ENCODE measurements around the gene TMEM245. TPM values are rescaled to one million over a fixed set of nuclear protein-coding genes. Genes with fewer than 3 reads are reported as not detected.
A peak's percentile ranks its signal among the peaks of the same experiment; 100 is the strongest.

TMEM245 gene
- polyA plus RNA-seq, 4 donors = 4.3 to 54.0 (median 9.8) TPM

DNA sequence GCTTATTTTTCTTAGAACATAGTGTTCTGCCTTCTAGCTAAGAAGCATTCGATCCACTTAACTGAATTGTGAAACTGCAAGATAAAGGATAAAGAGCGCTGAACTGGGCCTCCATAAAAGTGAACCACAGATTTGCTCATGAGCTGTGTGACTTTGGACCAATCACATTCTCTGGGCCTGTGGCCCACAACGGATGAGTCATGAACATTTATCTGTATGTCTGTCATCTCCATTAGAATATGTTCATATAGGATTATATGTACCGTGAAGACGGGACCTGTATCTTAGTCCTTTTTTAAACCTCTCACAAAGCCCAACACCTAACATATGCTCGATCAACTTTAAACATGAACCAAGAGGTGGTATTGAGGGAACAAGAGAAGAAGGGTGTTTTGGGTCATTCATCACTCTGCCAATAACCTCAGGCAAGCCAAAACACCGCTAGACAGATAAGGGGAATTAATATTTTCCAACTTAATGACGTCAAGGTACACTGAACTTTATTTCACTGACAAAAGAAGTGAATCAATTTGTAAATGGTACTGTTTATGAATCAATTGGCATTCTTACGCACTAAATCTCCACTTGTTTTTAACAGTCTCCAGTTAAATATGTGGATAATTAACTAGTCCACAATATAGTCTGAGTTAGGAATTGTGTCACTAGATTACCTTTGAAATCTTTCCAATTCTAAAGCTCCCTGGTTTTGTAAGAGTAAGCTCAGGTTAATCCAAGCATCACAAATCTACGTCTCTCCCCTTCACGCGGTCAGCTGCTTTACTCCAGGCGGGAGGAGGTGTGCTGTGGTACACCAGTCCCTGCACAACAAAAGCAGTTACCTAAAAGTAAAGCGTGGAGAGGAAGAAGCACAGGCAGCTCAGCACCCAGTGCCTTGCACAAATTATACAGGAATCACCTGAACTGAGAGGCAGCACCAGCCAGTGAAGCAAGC lies 1.6 kb downstream of the TMEM245 start:
- Histone ChIP-seq H3K36me3 (ENCODE audit: control insufficient read depth in 3 of 3, insufficient read depth in 2 of 3, low read depth in 1 of 3, low read length in 3 of 3) (peaks cover 0 to 6% (median 0%) of the 10 kb centered on the region in 3 donors), H3K27ac (ENCODE audit: low read depth in 1 of 3, low read length in 2 of 3) (peak overlapping the region; percentile 61 to 88 (median 78)), H3K4me1 (ENCODE audit: control insufficient read depth in 3 of 3, insufficient read depth in 2 of 3, low read depth in 1 of 3, low read length in 2 of 3) (peaks cover 7 to 23% (median 14%) of the 10 kb centered on the region in 3 donors), H3K4me3 (ENCODE audit: low read depth in 1 of 3, low read length in 3 of 3) (peak overlapping the region in 2 of 3 donors; percentile 64 to 86), H3K27me3 (ENCODE audit: control insufficient read depth in 3 of 3, insufficient read depth in 3 of 3, low read length in 3 of 3) (no peaks in the 10 kb centered on the region), H3K9me3 (ENCODE audit: control insufficient read depth in 2 of 2, insufficient read depth in 1 of 2, low read depth in 1 of 2, low read length in 1 of 2) (no peaks in the 10 kb centered on the region)
- DNase-seq (peak; percentile 74 to 90), FAIRE-seq (no peak)
- WGBS, 3 donors = 6 to 30% (median 14%) methylated on average over 14 of the region's 14 CpGs

DNA sequence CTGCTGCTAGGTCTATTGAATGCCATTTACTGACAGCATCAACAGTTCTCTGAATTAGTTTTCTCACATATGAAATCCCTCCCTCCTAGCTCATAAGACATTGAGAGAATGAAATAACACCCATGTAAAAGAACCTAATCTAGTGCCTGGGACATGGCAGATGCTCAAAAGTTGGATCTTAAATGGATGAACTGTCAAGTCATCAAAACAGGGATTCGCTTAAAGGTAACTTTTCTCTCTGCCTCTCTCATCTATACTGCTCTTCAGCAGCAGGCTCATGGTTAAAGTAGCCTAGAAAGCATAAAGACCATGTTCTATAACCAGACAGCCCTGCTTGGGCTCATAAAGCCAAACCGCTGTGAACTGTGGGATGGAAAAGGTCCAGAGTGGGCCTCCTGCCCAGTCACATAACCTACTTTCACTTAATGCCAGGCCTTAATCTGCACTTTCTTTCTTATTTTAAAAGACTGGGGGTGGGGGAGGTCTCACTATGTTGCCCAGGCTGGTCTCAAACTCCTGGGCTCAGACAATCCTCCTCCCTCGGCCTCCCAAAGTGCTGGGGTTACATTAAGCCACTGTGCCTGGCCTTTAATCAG lies 3.7 kb downstream of the TMEM245 start:
- Histone ChIP-seq H3K9me3 (ENCODE audit: control insufficient read depth in 2 of 2, insufficient read depth in 1 of 2, low read depth in 1 of 2, low read length in 1 of 2) (no peaks in the 10 kb centered on the region), H3K27me3 (ENCODE audit: control insufficient read depth in 3 of 3, insufficient read depth in 3 of 3, low read length in 3 of 3) (no peaks in the 10 kb centered on the region), H3K4me1 (ENCODE audit: control insufficient read depth in 3 of 3, insufficient read depth in 2 of 3, low read depth in 1 of 3, low read length in 2 of 3) (peaks cover 7 to 23% (median 14%) of the 10 kb centered on the region in 3 donors), H3K36me3 (ENCODE audit: control insufficient read depth in 3 of 3, insufficient read depth in 2 of 3, low read depth in 1 of 3, low read length in 3 of 3) (peaks cover 0 to 6% (median 0%) of the 10 kb centered on the region in 3 donors), H3K4me3 (ENCODE audit: low read depth in 1 of 3, low read length in 3 of 3) (no peak overlapping the region), H3K27ac (ENCODE audit: low read depth in 1 of 3, low read length in 2 of 3) (no peak overlapping the region)
- FAIRE-seq (no peak), DNase-seq (no peak)
- 88 to 93% (median 92%) methylated on average over 3 of the region's 3 CpGs for WGBS, 3 donors

DNA sequence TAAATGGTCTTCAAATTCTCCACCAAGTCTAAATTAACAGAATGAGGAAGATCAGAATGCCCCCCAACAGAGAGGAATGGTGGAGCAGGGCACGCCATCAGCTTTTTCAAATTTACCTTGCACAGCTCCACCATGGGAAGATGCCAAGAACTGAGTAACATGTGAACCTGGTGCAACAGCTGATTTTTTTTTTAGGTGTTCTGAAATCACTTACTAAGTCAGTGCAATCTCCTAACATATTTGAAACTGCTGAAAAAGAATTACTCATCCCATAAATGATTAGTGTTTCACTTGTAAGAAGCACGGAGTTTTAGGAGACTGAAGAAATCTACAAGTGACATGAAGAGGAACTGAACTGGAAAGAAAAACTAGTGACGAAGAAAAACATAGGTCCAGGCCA lies 5.1 kb downstream of the TMEM245 start:
- no peak for DNase-seq
- FAIRE-seq = no peak
- Histone ChIP-seq H3K4me3 (ENCODE audit: low read depth in 1 of 3, low read length in 3 of 3) (no peak overlapping the region), H3K27ac (ENCODE audit: low read depth in 1 of 3, low read length in 2 of 3) (no peak overlapping the region), H3K27me3 (ENCODE audit: control insufficient read depth in 3 of 3, insufficient read depth in 3 of 3, low read length in 3 of 3) (no peaks in the 10 kb centered on the region), H3K36me3 (ENCODE audit: control insufficient read depth in 3 of 3, insufficient read depth in 2 of 3, low read depth in 1 of 3, low read length in 3 of 3) (peaks cover 0 to 6% (median 0%) of the 10 kb centered on the region in 3 donors), H3K4me1 (ENCODE audit: control insufficient read depth in 3 of 3, insufficient read depth in 2 of 3, low read depth in 1 of 3, low read length in 2 of 3) (peaks cover 2 to 17% (median 14%) of the 10 kb centered on the region in 3 donors), H3K9me3 (ENCODE audit: control insufficient read depth in 2 of 2, insufficient read depth in 1 of 2, low read depth in 1 of 2, low read length in 1 of 2) (no peaks in the 10 kb centered on the region)
- 75 to 83% (median 81%) methylated on average over 3 of the region's 3 CpGs for WGBS, 3 donors

DNA sequence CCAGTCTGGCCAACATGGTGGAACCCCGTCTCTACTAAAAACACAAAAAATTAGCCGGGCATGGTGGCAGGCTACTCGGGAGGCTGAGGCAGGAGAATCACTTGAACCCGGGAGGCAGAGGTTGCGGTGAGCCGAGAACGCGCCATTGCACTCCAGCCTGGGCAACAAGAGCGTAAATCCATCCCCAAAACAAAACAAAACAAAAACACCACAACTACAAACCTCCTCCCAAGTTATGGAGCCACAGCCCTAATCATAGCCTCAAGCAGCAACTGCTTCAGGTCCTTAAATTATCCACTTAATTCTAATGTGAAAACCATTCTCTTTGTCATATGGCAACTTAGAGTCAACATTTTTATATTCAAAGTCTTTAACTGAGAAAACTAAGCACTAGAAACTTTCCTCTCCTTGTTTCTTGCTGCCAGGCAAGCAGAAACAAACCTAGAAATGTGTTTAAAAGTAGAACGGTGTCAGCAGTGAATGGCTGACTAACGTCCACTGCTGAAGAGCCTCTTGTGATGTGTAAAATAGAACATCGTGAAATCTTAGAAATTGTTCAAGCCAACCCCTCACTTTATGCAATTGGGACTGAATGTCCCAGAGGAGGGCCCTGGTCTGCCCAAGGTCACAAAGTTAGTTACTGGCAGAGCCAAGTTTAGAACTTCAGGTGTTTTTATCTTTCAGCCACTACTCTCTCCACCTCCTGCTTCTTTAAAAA lies 5.7 kb downstream of the TMEM245 start:
- FAIRE-seq (no peak), DNase-seq (no peak)
- no peak overlapping the region for H3K4me3 ChIP-seq (ENCODE audit: low read depth in 1 of 3, low read length in 3 of 3)
- no peaks in the 10 kb centered on the region for H3K9me3 ChIP-seq (ENCODE audit: control insufficient read depth in 2 of 2, insufficient read depth in 1 of 2, low read depth in 1 of 2, low read length in 1 of 2)
- peaks cover 2 to 17% (median 14%) of the 10 kb centered on the region in 3 donors for H3K4me1 ChIP-seq (ENCODE audit: control insufficient read depth in 3 of 3, insufficient read depth in 2 of 3, low read depth in 1 of 3, low read length in 2 of 3)
- H3K36me3 ChIP-seq (ENCODE audit: control insufficient read depth in 3 of 3, insufficient read depth in 2 of 3, low read depth in 1 of 3, low read length in 3 of 3) = peaks cover 0 to 6% (median 0%) of the 10 kb centered on the region in 3 donors
- 86 to 89% (median 87%) methylated on average over 12 of the region's 12 CpGs for WGBS, 3 donors
- H3K27me3 ChIP-seq (ENCODE audit: control insufficient read depth in 3 of 3, insufficient read depth in 3 of 3, low read length in 3 of 3) = no peaks in the 10 kb centered on the region
- no peak overlapping the region for H3K27ac ChIP-seq (ENCODE audit: low read depth in 1 of 3, low read length in 2 of 3)

DNA sequence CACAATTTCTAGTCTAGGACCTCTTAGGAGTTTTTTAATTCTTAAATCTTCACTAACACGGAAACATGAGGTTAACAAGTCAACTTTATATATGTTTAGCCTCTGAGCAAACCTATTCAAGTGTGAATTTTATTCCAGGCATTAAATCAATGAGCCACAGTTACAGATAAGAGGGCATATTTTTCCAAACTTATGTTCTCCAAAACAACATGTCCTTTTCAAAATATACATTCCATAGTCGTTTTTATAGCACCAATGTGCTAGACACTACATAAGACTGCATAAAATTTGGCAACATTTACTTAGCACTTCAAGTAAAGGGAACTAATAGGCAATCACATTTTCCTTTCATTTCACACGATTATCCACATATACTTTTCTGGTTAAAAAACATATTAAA lies 6.5 kb downstream of the TMEM245 start:
- Histone ChIP-seq H3K4me1 (ENCODE audit: control insufficient read depth in 3 of 3, insufficient read depth in 2 of 3, low read depth in 1 of 3, low read length in 2 of 3) (peaks cover 2 to 17% (median 14%) of the 10 kb centered on the region in 3 donors), H3K9me3 (ENCODE audit: control insufficient read depth in 2 of 2, insufficient read depth in 1 of 2, low read depth in 1 of 2, low read length in 1 of 2) (no peaks in the 10 kb centered on the region), H3K27ac (ENCODE audit: low read depth in 1 of 3, low read length in 2 of 3) (no peak overlapping the region), H3K36me3 (ENCODE audit: control insufficient read depth in 3 of 3, insufficient read depth in 2 of 3, low read depth in 1 of 3, low read length in 3 of 3) (peaks cover 0 to 6% (median 0%) of the 10 kb centered on the region in 3 donors), H3K27me3 (ENCODE audit: control insufficient read depth in 3 of 3, insufficient read depth in 3 of 3, low read length in 3 of 3) (no peaks in the 10 kb centered on the region), H3K4me3 (ENCODE audit: low read depth in 1 of 3, low read length in 3 of 3) (no peak overlapping the region)
- no peak for DNase-seq
- FAIRE-seq = no peak
- 50 to 62% (median 59%) methylated on average over 3 of the region's 3 CpGs for WGBS, 3 donors

DNA sequence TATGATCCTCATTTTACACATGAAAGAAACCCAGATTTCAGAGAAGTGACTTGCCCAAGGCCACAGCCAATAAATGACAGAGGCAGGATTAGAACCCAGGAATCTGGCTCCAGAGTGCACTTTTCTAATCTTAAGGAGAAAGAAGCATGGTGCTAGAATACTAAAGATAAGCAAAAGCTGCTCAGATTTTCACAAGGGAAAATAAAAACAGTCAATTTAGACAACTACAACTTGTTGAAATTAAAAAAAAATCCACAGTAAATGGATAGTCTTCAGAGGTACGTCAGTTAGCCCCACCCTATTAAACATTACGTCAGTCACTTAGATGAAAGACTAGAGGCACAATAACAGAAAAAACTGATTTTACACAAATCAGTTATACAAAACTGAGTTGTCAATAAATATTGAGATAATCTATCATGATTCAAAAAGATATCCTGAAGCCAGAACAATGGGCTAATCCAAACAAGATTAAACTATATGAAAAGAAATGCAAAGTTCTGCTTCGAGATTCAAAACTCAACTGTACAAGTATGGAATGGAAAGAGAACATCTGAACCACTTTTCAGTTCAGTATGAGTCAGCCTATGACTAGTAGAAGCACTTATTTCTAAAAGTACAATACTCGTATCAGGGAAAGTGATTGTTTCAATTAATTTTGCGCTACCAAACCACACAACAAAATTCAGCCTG lies 9.3 kb downstream of the TMEM245 start:
- Histone ChIP-seq H3K4me3 (ENCODE audit: low read depth in 1 of 3, low read length in 3 of 3) (no peak overlapping the region), H3K4me1 (ENCODE audit: control insufficient read depth in 3 of 3, insufficient read depth in 2 of 3, low read depth in 1 of 3, low read length in 2 of 3) (peaks cover 0 to 13% (median 4%) of the 10 kb centered on the region in 3 donors), H3K36me3 (ENCODE audit: control insufficient read depth in 3 of 3, insufficient read depth in 2 of 3, low read depth in 1 of 3, low read length in 3 of 3) (peaks cover 0 to 5% (median 0%) of the 10 kb centered on the region in 3 donors), H3K9me3 (ENCODE audit: control insufficient read depth in 2 of 2, insufficient read depth in 1 of 2, low read depth in 1 of 2, low read length in 1 of 2) (no peaks in the 10 kb centered on the region), H3K27me3 (ENCODE audit: control insufficient read depth in 3 of 3, insufficient read depth in 3 of 3, low read length in 3 of 3) (no peaks in the 10 kb centered on the region), H3K27ac (ENCODE audit: low read depth in 1 of 3, low read length in 2 of 3) (no peak overlapping the region)
- DNase-seq = no peak
- FAIRE-seq = no peak
- WGBS, 3 donors = 39 to 54% (median 44%) methylated on average over 5 of the region's 5 CpGs

DNA sequence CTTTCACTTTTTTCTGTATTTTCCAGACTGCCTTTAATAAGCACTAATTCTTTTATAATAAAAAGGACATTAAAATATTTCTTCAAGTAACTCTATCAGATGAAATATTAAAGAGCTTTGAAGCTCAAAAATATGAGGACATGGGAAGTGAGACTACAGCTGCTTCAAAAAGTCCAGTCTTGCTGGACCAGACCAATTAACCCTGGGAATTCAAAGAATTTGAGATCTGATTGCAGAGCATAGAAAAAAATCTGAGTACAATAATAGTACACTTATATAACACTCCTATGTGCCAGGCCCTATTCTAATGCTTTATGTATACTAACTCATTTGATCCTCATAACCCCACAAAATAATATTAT lies 9.8 kb downstream of the TMEM245 start:
- FAIRE-seq (no peak), DNase-seq (no peak)
- H3K4me3 ChIP-seq (ENCODE audit: low read depth in 1 of 3, low read length in 3 of 3) = no peak overlapping the region
- H3K36me3 ChIP-seq (ENCODE audit: control insufficient read depth in 3 of 3, insufficient read depth in 2 of 3, low read depth in 1 of 3, low read length in 3 of 3) = peaks cover 0 to 5% (median 0%) of the 10 kb centered on the region in 3 donors
- H3K27ac ChIP-seq (ENCODE audit: low read depth in 1 of 3, low read length in 2 of 3) = no peak overlapping the region
- H3K27me3 ChIP-seq (ENCODE audit: control insufficient read depth in 3 of 3, insufficient read depth in 3 of 3, low read length in 3 of 3) = no peaks in the 10 kb centered on the region
- H3K4me1 ChIP-seq (ENCODE audit: control insufficient read depth in 3 of 3, insufficient read depth in 2 of 3, low read depth in 1 of 3, low read length in 2 of 3) = peaks cover 0 to 13% (median 4%) of the 10 kb centered on the region in 3 donors
- H3K9me3 ChIP-seq (ENCODE audit: control insufficient read depth in 2 of 2, insufficient read depth in 1 of 2, low read depth in 1 of 2, low read length in 1 of 2) = no peaks in the 10 kb centered on the region

DNA sequence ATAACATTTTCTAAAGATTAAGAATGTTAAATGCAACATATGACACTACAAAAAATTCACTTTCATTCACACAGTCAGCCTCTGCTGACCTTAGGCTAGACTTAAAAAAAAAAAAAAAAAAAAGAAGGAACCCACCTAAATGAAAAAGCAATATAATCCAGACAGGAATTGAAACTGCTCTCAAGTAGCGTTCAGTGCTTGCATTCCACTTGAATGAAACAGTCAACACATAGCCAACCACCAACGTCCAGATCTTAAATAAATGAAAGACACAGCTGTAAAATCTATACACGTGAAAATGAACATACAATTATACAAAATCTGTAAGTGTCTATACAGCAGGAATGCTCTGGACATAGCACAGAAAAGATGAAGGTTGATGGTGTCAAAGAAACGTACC lies 11.4 kb downstream of the TMEM245 start:
- H3K27ac ChIP-seq (ENCODE audit: low read depth in 1 of 3, low read length in 2 of 3) = no peak overlapping the region
- H3K4me1 ChIP-seq (ENCODE audit: control insufficient read depth in 3 of 3, insufficient read depth in 2 of 3, low read depth in 1 of 3, low read length in 2 of 3) = peaks cover 0 to 8% (median 0%) of the 10 kb centered on the region in 3 donors
- 50 to 71% (median 58%) methylated on average over 4 of the region's 4 CpGs for WGBS, 3 donors
- H3K36me3 ChIP-seq (ENCODE audit: control insufficient read depth in 3 of 3, insufficient read depth in 2 of 3, low read depth in 1 of 3, low read length in 3 of 3) = peaks cover 2 to 9% (median 4%) of the 10 kb centered on the region in 3 donors
- no peaks in the 10 kb centered on the region for H3K27me3 ChIP-seq (ENCODE audit: control insufficient read depth in 3 of 3, insufficient read depth in 3 of 3, low read length in 3 of 3)
- DNase-seq = no peak
- no peak overlapping the region for H3K4me3 ChIP-seq (ENCODE audit: low read depth in 1 of 3, low read length in 3 of 3)
- no peak for FAIRE-seq
- H3K9me3 ChIP-seq (ENCODE audit: control insufficient read depth in 2 of 2, insufficient read depth in 1 of 2, low read depth in 1 of 2, low read length in 1 of 2) = no peaks in the 10 kb centered on the region
